GM23338 (cell line): ENCODE measurements around the gene KLRK1.

Experiments used
- CREB1 ChIP-seq: fragments of 250-450 bp; sonication (Bioruptor Pico); IDR thresholded peaks from 2 replicates; pipeline ENCODE4 v1.5.0; 2020; ENCODE audit warnings: low read depth, mild to moderate bottlenecking, moderate library complexity
- CTCF ChIP-seq, 2 experiments: fragments of 200-600 bp in 1 of 2; sonication (generic) in 1 of 2; conservative IDR thresholded peaks; 2 replicates each; pipeline versions ENCODE4 v1.5.1 to v1.6.1; 2016 to 2017; ENCODE audit warnings: antibody characterized with exemption in 2 of 2, low read depth in 2 of 2, mild to moderate bottlenecking in 2 of 2, moderate library complexity in 1 of 2
- EZH2 ChIP-seq: fragments of 200-600 bp; sonication (generic); IDR thresholded peaks from one replicate; pipeline ENCODE4 v1.8.0; 2017; ENCODE audit warnings: antibody characterized with exemption, mild to moderate bottlenecking, low read depth; ENCODE audit not compliant: unreplicated experiment
- EZH2phosphoT487 ChIP-seq: fragments of 200-600 bp; sonication (generic); IDR thresholded peaks from one replicate; pipeline ENCODE4 v1.8.1; 2018; ENCODE audit warnings: antibody characterized with exemption; ENCODE audit not compliant: unreplicated experiment
- JUNB ChIP-seq: IDR thresholded peaks from one replicate; pipeline ENCODE4 v1.6.1; 2016; ENCODE audit warnings: antibody characterized with exemption; ENCODE audit not compliant: unreplicated experiment
- NANOG ChIP-seq: IDR thresholded peaks from 2 replicates; pipeline ENCODE4 v1.6.1; 2016; ENCODE audit warnings: antibody characterized with exemption, borderline replicate concordance
- POLR2AphosphoS5 ChIP-seq: IDR thresholded peaks from 2 replicates; pipeline ENCODE4 v1.6.1; 2016; ENCODE audit warnings: antibody characterized with exemption, low read depth
- REST ChIP-seq: IDR thresholded peaks from one replicate; pipeline ENCODE4 v1.6.1; 2018; ENCODE audit warnings: antibody characterized with exemption; ENCODE audit not compliant: unreplicated experiment
- STAT1 ChIP-seq: IDR thresholded peaks from one replicate; pipeline ENCODE4 v1.6.1; 2016; ENCODE audit warnings: antibody characterized with exemption; ENCODE audit not compliant: unreplicated experiment
- ZNF114 ChIP-seq: fragments of 250-450 bp; sonication (Bioruptor Pico); IDR thresholded peaks from 2 replicates; pipeline ENCODE4 v1.5.0; 2020; ENCODE audit warnings: mild to moderate bottlenecking, moderate library complexity

GRCh38 chr12:10361622-10362021 is 28.2 kb downstream of the KLRK1 start:
- TF ChIP-seq JUNB (no peak), CTCF (conservative IDR thresholded peaks at IDR 0.05; ENCODE audit: low read depth in 2 of 2) (no peak), EZH2 (no peak), POLR2AphosphoS5 (no peak), CREB1 (CRISPR knock-in tag) (no peak), NANOG (no peak), REST (no peak), ZNF114 (CRISPR knock-in tag) (no peak), EZH2phosphoT487 (no peak), STAT1 (no peak)
